Esophagus muscularis mucosa (tissue), 4 donors: Measurements from ENCODE around the gene MSX2.

Experiments used
- EP300 ChIP-seq: sonication (generic); formaldehyde crosslinking; IDR thresholded peaks from one replicate; pipeline ENCODE4 v1.6.1; 2017; ENCODE audit warnings: antibody characterized with exemption
- POLR2A ChIP-seq: fragments of 450-650 bp; IDR thresholded peaks from one replicate; pipeline ENCODE4 v1.6.1; 2017; ENCODE audit warnings: antibody characterized with exemption, moderate library complexity, mild to moderate bottlenecking, low read depth
- POLR2AphosphoS5 ChIP-seq, 2 donors: sonication (generic); formaldehyde crosslinking; IDR thresholded peaks; one replicate each; pipeline ENCODE4 v1.6.1; 2017; ENCODE audit warnings: antibody characterized with exemption in 2 of 2
- TF ChIP-seq, protein P1 (sequence below), 3 experiments: fragments of 200-600 bp in 2 of 3; fragments of 450-650 bp in 1 of 3; sonication (generic) in 2 of 3; IDR thresholded peaks; one replicate each; pipeline ENCODE4 v1.5.1; 2017 to 2019; ENCODE audit warnings: antibody characterized with exemption in 3 of 3, mild to moderate bottlenecking in 2 of 3, moderate library complexity in 1 of 3

DNA sequence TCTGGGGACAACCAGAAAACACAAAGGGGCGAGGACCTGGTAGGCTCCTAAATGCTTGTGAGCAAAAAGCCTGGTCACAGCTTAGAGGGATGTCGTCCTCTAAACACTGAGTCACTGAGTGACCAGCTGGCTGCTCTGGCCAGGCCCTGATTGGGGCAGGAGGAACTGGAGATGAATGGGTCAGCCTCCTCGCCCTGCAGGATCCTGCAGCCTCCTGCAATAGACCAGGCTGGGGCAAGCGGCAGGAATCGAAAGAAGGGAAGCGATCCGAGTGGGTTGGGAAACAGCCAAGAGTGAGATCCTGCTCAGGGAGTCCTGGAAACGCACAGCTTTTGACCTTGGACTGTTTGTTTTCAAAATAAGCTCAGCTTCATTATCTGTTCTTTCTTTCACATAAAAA lies 34.1 kb upstream of the MSX2 start:
- TF ChIP-seq, protein P1, sequence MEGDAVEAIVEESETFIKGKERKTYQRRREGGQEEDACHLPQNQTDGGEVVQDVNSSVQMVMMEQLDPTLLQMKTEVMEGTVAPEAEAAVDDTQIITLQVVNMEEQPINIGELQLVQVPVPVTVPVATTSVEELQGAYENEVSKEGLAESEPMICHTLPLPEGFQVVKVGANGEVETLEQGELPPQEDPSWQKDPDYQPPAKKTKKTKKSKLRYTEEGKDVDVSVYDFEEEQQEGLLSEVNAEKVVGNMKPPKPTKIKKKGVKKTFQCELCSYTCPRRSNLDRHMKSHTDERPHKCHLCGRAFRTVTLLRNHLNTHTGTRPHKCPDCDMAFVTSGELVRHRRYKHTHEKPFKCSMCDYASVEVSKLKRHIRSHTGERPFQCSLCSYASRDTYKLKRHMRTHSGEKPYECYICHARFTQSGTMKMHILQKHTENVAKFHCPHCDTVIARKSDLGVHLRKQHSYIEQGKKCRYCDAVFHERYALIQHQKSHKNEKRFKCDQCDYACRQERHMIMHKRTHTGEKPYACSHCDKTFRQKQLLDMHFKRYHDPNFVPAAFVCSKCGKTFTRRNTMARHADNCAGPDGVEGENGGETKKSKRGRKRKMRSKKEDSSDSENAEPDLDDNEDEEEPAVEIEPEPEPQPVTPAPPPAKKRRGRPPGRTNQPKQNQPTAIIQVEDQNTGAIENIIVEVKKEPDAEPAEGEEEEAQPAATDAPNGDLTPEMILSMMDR (IDR thresholded peaks at IDR 0.05), result no peak
- TF ChIP-seq POLR2AphosphoS5 (IDR thresholded peaks at IDR 0.05), result no peak
- no peak for TF ChIP-seq POLR2A
- no peak for TF ChIP-seq EP300
